ENCODE data around the gene GCFC2.
"Not testable (repeated sequence)": the region's sequence is repeated elsewhere in the genome, so short reads cannot be mapped to it uniquely, and the experiment has no call there.

GCFC2 gene

DNA sequence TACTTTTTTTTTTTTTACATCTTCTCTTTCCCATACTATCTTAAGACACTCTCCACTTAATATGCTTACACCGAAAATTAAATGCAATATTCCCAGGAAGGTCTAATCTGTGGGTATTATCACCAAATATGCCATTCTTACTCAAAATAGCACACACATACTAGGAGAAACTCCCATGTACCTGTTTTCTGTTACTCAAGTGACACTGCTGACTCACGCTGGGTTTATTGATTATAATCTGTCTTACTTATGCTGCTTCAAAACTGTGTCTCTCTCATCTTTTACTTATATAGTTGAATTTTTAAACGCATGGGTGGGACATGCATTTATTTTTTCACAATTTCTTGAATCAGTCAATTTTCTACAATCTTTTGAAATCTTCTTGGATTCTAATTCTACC is 34.3 kb downstream of the GCFC2 start:
- DNase-seq = no peak

DNA sequence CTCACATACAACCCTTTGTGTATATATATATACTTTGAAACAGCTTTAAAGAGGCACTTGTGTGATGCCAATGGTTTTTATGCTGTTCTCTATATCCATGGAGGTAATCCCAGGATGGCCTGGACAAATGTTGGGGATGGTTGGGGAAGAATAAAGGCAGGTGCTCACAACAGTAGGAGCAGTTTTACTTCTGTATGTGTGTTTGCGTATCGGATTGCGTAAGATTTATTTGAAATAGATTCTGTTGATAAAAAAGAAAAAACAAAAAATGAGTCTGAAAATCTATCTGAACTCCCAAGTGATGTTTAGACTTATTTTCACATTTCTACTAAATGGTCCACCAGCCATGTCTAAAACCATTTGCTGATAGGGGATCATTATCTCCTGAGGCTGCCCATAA is 34.8 kb downstream of the GCFC2 start:
- no peak for DNase-seq

DNA sequence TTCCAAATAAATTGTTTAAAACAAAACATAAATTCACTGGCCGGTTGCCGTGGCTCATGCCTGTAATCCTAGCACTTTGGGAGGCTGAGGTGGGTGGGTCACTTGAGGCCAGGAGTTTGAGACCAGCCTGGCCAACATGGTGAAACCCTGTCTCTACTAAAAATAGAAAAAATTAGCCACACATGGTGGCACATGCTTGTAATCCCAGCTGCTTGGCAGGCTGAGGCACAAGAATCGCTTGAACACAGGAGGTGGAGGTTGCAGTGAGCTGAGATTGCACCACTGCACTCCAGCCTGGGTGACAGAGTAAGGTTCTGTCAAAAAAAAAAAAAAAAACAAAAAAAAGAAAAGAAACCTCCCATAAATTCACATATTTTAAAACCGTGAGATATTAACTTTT is 35.3 kb downstream of the GCFC2 start:
- DNase-seq = not testable (repeated sequence)

DNA sequence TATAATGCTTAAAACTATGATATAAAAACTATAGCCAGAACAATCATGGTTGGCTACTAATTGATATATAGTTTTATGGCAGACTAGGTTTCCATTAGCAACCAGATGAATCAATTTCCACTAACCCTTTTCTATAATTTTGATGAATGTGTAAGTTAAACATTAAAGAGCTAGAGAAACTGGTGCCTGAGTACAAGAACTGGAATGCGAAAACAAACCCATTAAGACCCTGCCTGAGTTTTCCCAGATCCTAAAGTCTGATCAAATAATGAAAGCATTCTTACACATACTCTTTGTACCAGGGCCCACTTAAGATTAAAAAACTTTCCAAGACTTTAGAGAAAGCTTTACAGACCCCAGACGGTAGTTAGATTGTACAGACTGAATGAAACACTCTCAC is 42.8 kb downstream of the GCFC2 start:
- no peak for DNase-seq

DNA sequence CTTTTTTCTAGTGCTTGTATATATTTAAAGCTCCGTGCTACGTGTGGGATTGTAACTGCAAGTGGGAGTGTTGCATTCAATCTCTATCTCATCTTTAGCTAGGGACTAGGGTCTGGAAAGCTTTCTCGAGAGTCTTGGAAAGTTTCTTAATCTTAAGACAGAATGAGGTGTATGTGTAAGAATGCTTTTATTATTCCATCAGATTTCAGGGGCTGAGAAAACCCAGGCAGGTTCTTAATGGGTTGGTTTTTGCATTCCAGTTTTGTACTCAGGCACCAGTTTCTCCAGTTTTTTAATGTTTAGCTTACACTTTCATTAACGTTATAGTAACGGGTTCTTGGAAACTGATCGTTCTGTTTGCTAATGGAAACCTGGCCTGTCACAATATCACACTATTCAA is 43.8 kb downstream of the GCFC2 start:
- no peak for DNase-seq

DNA sequence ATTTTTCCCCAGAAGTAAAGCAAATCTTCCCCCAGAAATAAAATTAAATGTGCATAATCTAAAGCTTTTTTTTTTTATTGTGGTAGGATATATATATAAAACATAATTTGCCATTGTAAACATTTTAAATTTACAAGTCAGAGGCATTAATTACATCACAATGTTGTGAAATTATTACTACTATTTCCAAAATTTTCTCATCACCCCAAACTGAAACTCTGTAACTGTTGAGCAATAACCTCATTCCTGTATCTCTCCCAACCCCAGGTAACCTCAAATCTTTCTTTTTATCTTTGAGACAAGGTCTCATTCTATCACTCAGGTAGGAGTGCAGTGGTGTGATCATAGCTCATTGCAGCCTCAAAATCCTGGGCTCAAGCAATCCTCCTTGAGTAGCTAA is 52.9 kb downstream of the GCFC2 start:
- DNase-seq = no peak

DNA sequence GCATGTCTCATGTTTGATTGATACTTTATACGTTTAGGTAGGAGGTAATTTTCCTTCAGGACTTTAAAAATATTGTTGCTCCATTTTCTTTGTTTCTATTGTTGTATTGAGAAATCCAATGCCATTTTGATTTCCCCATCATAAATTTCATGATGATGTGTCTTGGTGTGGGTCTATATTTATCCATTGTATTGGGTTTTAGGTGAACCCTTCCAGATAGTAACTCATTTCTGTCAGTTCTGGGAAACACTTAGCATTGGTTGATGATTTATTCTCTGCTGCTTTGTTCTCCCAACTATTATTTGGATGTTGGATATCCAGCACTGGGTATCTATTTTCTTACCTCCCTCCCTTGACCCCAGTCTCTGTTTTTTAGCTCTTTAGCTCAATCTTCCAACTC is 54.2 kb downstream of the GCFC2 start:
- DNase-seq = no peak

DNA sequence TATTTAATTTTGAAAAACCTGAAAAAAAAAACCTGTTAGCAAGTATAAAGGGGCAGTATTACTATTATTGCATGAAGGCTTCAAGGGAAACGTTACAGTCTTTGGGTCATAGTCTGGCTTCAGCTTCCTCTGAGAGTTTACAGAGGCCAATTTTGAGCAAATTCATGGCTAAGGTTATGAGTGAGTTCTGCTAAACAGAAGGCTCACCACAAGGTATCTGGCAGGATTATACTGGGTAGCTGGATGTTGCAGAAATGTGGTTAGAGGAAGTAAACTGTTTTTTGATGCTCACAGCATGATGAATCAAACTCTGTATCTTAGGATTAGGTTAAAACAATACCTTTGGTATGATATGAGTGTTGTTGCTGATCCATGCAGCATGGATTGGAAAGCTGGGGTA is 54.9 kb downstream of the GCFC2 start:
- DNase-seq = no peak

DNA sequence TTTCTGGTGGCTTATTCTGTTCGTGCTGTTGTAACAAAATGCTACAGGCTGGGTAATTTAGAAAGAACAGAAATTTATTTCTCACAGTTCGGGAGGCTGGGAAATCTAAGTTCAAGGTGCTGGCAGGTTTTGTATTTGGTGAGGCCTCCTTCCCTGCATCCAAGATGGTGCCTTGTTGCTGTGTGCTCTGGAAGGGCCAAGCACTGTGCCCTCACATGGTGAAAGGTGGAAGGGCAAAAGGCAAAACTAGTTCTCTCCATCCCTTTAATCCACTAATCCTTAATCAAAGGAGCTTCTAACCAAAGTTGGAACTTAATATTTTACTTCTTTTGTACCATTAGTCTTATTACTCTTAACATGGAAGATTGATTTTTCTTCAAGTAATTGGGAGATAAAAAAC is 56.7 kb downstream of the GCFC2 start:
- DNase-seq = no peak

DNA sequence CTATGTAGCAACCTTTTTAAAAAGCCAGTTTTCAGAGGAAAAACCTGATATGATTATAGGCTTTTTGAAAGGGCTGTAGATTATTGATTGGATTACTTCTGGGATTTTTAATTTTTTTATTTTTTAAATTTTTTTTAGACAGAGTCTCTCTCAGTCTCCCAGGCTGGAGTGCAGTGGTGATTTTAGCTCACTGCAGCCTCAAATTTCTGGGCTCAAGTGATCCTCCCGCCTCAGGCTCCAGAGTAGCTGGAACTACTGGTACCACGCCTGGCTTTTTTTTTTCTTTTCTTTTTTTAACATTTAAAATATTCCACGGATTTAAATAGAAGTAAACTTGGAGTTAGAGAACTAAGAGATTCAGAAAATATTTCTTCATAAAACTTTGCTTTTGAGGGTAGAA is 62.9 kb downstream of the GCFC2 start:
- no peak for DNase-seq

DNA sequence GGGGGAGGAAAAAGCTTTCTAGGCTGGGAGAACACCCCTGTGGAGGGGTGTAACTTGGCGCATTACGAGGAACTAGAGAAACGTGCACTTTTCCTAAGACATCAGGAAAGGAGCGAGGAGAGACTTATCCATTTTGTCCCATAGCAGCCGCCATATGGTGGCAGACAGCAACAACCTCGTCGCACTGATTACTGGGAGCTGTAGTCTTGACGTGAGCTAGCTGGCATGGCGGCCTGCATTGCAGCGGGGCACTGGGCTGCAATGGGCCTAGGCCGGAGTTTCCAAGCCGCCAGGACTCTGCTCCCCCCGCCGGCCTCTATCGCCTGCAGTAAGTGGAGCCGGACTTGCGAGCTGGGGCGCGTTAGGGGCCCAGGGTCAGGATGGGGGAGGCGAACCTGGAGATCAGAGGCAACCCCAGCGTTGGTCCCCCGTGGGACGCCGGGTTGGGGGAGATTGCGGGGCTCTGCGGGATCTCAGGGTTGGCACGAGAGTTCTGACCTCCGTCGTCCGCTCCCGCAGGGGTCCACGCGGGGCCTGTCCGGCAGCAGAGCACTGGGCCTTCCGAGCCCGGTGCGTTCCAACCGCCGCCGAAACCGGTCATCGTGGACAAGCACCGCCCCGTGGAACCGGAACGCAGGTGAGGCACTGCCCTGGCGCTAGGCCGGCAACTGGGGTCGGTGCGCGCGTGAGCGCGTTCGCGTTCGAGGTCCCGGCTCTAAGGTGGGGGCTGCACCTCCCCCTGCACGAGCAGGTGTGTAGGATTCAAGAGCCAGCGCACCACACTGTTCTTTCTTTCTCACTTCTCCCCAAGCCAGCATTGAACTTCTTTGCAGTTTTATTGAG is 63.9 kb downstream of the GCFC2 start, which contains the start of gene MRPL19:
Gene MRPL19 (plus strand): TSS at position 201 of the 843 bp plus-strand sequence. CDS start 25 bp downstream, at position 226.
- peak; percentile 92 for DNase-seq

DNA sequence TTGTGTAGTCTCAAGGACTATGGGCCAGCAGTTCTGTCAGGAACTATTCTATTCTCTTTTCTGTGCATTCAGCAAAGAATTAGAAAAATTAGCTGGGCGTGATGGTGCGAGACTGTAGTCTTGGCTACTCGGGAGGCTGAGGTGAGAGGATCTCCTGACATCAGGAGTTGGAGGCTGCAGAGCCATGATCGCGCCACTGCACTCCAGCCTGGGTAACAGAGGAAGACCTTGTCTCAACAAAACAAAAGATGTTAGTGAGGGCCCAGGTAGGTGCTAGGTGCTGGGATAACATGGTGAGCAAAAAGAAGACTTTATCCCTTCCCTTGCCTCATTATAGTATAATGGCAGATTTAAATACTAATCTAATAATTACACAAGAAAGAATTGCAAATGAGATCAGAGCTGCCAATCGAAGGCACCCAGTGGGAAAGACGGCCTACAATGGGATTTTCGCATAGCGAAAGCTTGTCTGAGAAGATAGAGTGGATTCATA is 64.6 kb downstream of the GCFC2 start:
- DNase-seq = no peak

DNA sequence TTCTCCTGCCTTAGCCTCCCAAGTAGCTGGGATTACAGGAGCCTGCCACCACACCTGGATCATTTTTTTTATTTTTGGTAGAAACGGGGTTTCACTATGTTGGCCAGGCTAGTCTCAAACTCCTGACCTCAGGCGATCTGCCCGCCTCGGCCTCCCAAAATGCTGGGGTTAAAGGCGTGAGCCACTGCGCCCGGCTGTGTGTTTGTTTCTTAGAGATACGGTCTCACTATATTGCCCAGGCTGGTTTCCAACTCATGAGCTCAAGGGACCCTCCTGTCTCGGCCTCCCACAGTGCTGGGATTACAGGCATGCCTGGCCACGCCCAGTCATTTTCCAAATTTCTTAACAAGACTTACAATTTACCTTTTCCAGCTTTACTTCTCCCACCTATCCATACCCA is 65.1 kb downstream of the GCFC2 start:
- no peak for DNase-seq

DNA sequence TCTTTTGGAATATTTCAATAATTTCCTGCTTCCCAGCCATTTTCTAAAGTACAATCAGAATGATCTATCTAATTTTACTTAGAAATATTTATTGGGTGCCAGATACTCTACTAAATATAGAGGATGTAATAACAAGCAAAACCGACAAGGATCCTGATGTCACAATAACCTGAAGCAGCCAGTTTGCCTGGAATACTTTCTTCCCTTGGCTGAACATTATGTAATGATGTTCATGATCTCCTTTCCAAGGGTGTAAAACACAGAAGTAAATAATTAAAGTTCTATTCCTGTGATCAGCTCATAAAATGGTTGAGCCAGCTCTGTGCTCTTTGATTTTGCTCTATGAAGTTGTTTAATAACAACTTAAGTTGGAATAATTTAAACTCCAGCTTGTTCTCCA is 66.7 kb downstream of the GCFC2 start:
- DNase-seq = no peak

DNA sequence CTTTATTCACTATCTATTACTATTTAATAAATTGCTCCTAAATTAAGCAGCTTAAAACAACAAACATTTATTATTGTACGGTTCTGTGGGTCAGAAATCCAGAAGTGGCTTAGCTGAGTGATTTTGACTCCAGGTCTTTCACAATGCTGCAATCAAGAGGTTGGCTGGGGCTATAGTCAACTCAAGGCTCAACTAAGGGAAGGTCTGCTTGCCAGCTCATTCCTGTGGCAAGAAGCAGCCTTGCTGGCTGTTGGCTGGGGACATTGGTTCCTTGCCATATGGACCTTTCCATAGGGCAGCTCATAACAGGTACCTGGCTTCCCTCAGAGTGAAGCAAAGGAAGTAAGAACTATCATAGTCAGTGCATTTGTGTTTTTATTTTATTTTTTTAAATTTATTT is 69.1 kb downstream of the GCFC2 start:
- no peak for DNase-seq

DNA sequence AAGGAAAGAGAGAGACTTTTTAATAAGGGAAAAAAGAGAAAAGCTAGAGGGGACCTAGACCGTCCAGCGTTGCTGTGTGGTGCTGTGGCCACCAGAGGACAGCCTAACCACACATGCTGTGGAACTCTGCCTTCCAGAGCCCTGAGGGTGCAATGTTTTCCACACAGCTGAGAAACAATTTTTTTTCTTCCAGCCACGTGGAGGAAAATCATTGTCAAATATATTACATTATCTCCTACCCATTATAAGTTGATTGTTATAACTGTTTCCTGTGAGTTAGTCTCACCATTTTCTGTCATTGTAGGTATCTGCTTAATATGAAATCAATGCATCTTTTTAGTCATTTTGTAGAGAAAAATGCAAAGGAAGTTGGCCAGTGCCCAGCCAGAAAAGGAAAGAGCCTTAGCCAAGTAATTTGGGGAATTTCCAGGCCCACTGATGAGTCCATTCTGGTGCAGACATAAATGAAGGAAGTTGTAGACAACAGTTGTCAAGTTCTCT is 70.0 kb downstream of the GCFC2 start:
- DNase-seq = peak; percentile 59

DNA sequence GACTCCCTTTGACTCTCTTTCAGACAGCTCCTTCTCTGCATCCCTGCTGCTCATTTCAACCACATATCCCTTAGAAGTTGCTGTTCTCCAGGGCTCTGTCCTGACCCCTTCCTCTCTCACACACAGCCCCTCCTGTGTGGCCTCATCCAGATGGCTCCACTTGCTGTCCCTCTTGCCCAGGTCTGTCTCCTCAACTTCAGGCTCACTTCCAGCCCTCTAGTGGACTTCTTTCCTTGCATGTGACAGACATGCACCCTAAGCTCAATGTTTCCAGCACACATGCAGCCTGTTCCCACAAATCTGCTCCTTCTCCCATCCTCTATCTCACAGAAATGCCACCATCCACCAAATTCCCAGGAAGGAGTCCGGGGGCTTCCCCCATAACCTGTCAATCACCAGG is 73.1 kb downstream of the GCFC2 start:
- DNase-seq = no peak

DNA sequence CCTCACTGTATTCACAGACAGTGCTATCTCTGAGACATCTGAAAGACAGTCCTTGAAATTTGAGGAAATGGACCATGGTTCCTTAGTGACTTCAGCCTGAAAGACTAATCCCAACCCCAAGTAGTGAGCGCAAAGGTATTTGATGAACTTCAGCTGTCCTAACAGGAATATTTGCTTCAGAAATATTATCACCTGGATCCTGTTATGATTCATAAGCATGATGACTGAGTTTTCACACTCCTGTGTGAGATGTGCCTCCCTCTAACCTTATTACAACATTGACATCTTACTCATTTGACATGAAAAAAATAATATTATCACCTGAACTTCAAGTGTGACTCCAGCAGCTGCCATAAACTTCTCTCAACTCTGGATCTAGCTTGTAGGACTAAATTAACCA is 75.8 kb downstream of the GCFC2 start:
- no peak for DNase-seq

DNA sequence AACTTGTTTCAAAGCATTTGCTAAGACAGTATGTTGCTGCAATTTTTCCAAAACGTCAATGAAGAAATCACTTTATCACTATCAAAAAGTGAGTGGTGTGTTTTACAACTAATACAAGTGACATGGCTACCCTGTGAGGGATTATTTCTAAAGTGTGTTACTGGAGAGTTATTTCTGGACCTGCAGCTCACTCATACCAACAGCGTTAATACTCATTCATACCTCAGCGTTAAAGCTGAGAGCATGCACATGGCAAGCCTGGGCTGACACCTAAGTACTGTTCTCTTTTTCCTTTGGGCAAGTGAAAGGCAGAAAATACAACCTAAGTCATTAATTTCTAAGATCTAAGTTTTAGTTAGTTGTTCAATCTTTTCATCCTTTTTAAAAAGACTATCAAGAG is 77.1 kb downstream of the GCFC2 start:
- DNase-seq = no peak

DNA sequence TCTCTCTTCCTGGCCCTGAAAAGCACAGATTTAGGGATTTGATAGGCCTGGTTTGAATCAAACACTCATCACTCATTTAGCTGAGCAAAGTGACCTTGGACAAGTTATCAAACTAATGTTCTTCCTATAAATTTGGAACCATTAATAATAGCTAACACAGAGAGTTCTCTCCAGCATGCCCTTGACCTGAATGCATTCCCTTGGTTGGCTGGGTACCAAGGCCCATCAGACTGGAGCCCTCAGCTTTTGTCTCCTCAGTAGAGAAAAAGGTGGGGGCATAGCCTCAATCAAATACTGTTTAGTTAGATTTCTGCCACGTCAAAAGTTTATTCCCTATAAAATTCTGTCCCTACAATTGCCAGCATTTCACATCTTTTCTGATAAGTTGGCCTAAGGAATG is 77.9 kb downstream of the GCFC2 start:
- no peak for DNase-seq

DNA sequence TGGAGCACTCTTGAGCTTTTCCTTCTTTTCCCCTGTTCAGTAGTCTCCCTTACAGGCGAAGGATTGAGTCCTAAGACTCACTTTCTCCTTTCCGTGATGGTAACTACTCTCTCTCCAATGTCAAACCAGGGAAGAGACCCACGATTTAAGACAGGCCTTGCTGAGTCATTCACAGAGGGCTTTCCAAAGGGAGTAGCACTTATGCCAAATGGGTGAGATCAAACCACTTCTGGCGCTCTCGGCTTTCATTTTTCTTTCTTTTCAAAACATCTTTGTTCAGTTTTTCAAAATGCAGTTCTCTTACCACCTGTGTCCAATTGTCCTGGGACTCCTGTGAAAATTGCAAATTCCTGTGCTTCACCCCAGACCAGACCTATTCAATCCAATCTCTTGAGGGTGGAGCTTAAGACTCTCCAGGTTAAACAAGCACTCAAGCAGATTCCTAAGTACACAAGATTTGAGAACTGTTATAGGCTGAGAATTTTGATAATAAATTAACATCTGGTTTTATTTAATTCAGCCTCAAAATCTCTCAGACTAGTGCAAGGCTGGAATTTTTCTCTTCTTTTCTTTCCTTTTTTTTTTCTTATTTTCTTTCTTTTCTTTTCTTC is 78.5 kb downstream of the GCFC2 start:
- no peak for DNase-seq

DNA sequence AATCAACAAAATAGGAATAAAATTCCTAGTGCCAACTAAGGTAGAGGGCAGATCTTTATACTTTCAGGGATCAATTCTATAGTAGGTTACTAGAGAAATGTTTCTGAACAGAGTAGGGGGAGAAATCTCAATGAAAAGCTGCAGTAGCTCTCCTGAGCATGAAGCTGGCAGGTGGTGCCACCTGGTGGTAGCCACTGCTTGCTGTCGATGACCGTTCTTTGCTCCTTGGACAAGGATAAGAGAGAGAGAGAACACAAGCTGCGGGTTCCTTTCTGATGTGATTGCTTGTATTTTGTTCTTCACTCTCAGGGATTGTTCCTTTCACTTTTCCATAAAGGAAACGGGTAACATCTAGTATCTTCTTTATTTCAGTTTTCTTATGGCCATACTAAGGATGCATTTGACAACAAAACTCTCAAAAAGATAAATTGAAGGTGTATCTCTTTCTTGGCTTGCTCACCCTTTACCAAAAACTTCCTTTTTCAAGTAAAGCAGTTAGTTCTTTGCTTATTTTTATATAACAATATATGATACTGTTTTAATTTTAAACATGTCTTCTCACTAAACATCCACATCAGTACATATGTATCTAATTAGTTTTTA is 82.7 kb downstream of the GCFC2 start:
- DNase-seq = peak; percentile 76

DNA sequence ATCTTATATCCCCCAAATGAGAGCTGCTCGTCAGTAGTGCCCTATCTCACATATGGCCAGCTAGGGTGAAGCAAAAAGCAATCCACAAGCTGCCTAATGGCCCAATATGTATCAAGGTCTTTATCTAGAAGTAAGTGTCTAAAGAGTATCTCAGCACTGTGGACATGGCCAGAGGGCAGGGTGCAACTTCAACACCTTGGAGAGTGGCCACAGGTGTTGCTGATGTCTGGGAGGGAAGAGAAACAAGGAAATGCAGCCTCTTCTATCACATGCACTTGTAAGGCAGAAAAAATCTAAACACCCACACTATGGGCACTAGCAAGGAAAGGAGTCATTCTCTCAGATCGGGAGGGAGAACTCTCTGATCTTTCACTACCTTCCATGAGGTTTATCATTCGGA is 87.8 kb downstream of the GCFC2 start:
- DNase-seq = no peak

DNA sequence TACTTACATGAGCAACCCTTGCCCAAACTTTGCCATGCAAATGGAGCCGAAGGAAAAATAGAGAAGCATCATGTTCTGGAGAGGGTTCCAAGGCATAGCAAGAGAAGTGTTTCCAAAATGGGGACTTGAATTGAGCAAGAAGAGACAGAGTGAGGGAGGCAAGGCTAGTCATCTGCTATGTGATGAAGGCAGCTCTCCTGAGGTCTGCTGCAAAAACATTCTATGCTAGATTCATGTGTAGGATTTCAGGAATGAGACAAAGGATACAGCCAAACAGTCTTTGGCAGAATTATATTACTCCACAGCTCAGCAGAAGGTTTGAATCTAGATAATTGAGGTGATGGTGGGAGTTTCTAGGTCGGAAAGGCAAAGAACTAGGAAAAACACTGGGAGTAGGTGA is 88.2 kb downstream of the GCFC2 start:
- DNase-seq = no peak

Data from left hindlimb (tissue), 1 donor.